HUDEP-2 (cell line): ENCODE data around the gene KRT15.
"Not testable (repeated sequence)": the region's sequence is repeated elsewhere in the genome, so short reads cannot be mapped to it uniquely, and the experiment has no call there.

Source experiments
- DNase-seq, 76 experiments: peaks; one replicate each; lab custom pipeline; 2025; ENCODE audit not compliant: unreplicated experiment in 76 of 76; lab: John Stamatoyannopoulos, UW

The KRT15 gene

GRCh38 chr17:41544935-41545334 lies 26.2 kb upstream of the KRT15 start:
- DNase-seq: no peak

DNA sequence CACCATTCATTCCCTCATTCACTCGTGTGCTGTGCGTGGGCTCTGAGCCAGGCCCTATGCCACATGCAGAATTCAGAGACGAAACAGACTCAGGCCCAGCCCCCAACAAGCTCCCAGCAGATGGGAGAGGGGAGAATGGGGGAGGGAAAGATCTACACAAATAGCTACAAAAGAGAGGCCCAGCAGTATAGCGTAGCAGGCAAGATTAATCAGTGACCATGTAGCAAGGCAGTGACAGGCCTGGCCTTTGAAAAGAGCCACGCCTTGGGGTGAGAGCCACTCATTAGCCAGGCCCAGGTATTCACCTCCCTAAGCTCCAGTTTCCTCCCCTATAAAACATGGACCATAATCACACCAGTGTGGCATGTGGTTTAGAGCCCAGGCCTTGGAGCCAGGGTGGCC lies 25.8 kb upstream of the KRT15 start:
- no peak for DNase-seq

- DNase-seq: not testable (repeated sequence)
Measured at GRCh38 chr17:41542786-41543185, 24.1 kb upstream of the KRT15 start.

GRCh38 chr17:41542357-41542756 lies 23.7 kb upstream of the KRT15 start:
- no peak for DNase-seq

DNA sequence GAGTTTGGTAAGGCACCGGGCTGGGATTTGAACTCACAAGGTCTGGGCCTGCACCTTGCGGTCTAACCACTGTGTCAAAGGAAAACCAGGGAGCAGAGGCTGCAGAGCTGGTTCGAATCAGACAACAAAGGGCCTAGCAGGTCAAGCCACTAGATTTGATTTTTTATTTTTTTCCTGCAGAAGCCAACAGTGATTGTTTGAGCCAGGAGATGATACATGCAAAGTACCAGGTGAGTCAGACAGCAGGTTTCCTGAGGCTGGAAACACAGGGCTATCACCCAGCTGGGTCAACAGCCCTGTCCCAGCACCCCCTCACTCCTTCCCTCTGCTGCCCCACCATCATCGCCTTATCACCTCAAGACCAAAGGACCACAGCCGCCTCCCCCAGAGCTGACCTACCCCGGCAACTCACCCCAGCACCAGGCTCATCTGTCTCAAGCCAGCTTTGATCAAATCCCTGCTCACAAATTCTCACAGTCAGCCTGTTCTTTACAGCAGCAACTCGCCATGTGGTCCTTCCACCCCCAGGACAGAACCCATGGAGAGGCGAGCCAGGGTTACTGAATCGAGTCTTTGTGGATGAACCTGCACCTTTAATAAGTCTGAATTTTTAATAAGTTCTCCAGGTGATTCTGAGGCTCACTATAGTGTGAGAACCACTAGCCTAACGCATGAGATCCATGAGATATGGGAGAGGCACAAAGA lies 22.4 kb upstream of the KRT15 start:
- DNase-seq: no peak

DNA sequence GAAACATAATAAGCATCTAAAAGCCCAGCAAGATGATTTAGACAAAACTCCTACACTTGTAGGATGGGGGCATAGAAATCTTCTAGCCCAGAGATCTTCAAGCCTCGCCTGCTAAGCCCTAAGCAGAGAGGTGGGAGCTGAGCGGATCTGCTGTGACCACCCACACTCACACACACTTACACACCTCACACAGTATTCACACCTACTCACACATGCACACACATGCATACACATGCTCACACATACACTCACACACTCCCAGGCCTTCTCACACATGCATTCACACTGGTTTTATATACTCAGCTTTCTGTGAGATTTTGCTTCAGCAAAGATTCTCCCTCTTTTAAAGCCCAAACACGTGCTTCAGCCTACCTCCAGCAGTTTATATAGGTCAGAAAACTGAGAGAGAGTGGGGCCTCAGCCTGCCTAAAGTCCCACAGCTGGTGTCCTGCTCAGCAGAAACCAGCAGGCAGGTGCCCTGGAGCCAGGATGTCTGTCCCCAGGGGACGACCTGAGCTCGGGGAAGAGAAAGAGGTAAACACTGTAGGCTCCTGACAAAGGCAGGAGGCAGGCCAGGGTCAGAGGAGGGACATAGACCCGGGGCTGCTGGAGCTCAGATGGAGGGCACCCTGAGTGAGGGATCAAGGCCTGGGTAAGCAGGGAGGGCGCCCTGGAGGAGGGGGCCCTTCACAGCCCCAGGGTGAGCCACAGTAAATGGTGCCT lies 21.4 kb upstream of the KRT15 start:
- no peak for DNase-seq

DNA sequence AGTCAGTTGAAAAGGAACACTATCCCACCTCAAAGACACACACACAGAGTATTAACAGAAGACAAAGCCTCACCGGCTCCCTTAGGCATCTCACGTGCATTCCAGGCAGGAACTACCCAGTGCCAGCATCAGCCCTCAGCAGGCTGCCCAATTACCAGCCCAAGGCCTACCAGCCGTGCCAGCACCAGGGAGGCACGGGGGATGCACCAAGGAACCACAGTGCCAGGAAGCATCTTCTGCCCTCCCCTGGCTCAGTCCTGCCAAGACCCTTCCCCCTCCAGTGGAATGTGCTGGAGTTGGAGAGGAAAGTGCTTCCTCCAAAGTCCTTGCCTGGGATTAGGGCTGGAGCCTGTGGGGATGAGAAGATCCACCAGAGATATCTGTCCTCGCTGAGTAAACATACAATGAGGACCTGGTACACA lies 20.4 kb upstream of the KRT15 start:
- no peak for DNase-seq

GRCh38 chr17:41538565-41538991 lies 19.9 kb upstream of the KRT15 start:
- DNase-seq: no peak

DNA sequence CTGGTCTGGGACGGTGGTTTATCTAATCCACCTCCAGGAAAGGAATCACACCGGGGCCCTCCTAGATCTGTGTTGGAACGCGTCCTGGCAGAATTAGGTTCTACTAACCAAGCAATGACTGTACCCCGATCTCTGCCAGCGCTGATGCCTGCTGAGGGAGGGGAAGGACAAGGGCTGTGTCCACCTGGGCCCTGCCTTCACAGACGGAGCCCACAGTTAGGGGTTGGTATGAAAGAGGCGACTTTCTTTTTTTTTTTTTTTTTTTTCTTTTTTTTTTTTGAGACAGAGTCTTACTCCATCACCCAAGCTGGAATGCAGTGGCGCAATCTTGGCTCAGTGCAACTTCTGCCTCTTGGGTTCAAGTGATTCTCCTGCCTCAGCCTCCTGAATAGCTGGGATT lies 19.3 kb upstream of the KRT15 start:
- no peak for DNase-seq

DNA sequence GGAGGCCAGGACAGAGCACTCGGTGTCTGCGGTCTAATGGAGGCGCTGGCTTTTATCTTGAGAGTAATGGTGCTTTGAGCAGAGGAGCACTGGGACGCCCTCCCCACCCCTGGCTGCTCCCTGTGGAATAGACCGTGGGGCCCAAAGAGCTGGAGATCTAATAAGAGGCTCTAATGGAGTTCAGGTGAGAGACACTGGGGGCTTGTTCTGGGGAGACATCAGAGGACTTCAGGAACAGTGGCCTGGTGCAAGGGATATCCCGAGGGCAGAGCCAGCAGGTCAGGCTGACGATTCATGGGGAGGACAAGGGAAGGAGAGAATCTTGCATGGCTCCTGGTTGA lies 18.9 kb upstream of the KRT15 start:
- no peak for DNase-seq

- DNase-seq: no peak
Measured at GRCh38 chr17:41536741-41537613, 18.3 kb upstream of the KRT15 start.

GRCh38 chr17:41535764-41536481 lies 17.2 kb upstream of the KRT15 start:
- DNase-seq: no peak

- peak in 3 of 76 experiments; percentile 12 to 18 (median 14) for DNase-seq
Measured at GRCh38 chr17:41534899-41535546, 16.3 kb upstream of the KRT15 start.

DNA sequence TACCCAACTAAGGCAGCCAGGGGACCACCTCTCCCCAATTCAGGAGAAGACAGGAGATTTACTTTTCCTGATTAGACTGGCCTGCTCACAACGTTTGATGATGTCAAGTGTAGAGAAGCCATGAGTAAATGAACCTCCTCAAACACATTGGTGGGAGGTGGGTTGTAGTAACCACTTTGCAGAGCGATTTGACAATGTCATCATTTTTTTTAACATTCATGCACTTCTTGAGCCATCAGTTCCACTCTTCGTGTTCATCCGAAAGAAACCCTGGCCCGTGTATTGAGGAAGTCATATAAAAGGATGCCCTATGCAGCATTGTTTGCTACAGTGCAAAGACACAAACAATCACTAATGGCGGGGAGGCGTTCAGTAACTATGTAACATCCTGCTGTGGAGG lies 14.9 kb upstream of the KRT15 start:
- DNase-seq: no peak

GRCh38 chr17:41532947-41533570 lies 14.4 kb upstream of the KRT15 start:
- no peak for DNase-seq

- no peak for DNase-seq
Measured at GRCh38 chr17:41531993-41532392, 13.3 kb upstream of the KRT15 start.

DNA sequence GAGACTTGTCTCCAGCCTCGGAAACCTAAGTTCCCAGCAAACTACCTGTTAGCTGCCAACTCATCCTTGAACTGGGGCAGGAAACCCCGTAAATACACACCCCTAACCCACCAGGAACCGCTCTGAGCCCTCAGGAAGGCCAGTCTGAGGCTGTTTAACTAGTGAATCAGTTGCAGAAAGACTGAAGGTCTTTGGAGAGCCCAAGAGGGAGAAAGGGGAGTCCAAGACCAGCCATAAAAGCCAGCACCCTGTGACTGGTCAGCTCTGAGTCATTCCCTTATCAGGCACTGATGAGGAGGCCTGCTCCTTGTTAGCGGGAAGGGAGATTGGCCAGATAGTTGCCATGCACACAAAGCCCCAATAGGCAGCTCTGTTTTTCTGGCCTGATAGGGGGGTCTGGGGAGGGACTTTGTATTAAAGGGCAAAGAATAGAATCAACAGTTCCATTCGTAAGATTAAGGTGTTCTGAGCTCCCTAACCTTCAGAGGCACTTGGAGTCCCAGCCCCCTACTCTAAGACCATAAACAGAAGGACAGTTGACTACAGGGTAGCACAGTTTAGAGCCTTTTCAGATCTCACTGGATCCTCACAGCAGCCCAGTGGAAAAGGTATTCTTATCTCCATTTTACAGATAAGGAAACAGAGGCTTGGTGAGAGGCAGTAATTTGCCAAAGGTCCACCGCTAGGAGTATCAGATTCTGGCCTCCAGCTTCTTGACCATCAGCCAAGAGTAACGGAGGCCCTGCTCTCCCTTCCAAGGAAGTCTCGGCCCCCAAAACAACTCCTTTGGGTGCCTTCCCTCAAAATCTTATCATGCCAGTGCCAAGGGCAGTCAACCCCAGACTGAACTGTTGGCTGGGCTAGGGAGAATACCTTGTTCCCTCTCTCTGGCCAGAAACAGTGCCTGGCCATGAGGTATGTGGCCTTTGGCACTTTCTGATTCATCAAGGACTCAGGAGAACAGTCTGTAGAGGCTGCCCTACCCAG lies 11.7 kb upstream of the KRT15 start:
- peak in 71 of 76 experiments; percentile 11 to 93 (median 70) for DNase-seq

DNA sequence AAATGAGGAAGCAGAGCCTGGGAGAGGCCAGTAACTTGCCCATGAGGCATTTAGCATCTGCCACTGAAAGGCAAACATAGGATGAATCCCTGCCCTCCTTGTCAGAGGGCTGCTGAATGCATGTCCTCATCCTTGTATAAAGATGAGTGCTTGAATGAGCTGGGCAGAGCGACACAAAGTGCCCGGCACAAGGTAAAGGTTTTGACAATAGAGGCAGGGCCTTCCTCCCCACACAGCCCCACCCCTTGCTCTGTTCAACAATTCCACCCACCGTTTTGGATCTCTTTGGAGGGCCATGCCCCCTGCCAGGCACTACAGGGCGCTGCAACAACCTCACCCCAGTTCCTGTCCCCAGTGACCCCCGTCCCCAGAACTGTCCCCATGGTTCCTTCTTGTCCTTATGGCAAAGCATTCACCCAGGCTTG lies 10.8 kb upstream of the KRT15 start:
- DNase-seq: peak in 12 of 76 experiments; percentile 11 to 34 (median 14)

DNA sequence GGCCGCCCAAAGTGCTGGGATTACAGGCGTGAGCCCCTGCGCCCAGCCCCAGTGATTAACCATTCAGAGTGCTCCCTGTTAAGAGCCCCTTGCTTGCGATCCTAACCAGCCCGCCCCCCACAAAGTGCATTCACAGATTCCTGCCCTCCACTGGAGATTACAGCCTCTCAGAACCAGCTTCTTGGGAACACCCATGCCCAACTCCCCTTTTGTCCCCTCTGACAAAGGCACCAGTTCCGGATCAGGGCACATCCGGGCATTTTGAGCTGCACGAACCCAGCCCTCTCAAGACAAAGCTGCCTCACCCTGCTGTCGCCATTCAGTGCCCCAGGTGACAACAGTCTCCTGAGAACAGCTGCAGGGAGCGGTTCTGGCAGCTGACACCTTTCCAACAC lies 10.3 kb upstream of the KRT15 start:
- DNase-seq: no peak
